ENCODE measurements around the gene DACH2. TPM values are rescaled to one million over a fixed set of nuclear protein-coding genes. Genes with fewer than 3 reads are reported as not detected.

DACH2 gene
- total and polyA plus RNA-seq, 9 of the 15 experiments (the other 6 are each of a cell fraction or from before 2014, with no cell fraction given), result not detected

DNA sequence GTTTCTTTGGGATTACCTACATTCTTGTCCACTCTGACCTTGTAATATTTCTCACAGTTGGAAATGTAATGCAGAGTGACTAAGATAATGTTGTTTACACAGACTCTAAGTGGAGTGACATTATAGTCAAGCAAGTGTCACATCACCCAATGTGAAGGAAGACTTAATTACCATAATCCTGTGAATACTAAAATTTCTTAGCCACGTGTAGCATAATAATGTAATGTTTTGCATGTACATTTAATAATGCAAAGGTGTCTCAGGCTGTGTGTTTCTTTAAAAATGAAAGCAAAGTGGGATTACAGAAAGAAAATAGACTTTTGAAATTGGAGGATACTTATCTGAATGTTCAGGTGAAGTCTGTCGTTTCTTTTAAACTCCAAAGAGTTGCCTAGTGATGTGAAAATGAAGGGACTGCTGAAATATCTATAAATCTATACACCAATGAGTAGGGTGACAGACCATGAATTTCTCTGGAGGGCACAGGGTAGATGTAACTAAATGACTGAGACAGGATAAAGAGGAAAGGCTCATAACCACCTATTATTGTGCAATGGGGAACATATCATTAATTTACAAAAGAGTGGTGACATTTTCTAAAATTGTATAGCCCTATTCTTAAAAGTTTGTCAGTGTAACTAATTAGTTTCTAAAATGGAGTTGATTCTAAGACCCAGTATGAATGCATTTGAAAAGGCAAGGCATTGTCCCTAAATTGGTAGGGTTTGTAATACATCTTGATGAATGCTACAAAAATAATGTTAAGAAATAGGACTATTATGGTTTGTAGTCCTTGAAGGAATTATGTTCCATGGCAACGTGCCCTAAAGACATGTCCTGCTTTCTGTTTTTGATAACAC, 235.7 kb downstream of the DACH2 start (continued):
- TF ChIP-seq CREM (IDR thresholded peaks at IDR 0.05; ENCODE audit: low read depth) (no peak), ZNF431 (CRISPR knock-in tag; IDR thresholded peaks at IDR 0.05) (no peak), XRCC3 (IDR thresholded peaks at IDR 0.05) (no peak), OTX1 (CRISPR knock-in tag; IDR thresholded peaks at IDR 0.05) (no peak), NONO (IDR thresholded peaks at IDR 0.05; ENCODE audit: low read depth in 2 of 2, low read length in 1 of 2) (no peak), ZNF134 (CRISPR knock-in tag; conservative IDR thresholded peaks at IDR 0.05) (no peak)
- TF ChIP-seq, protein P1, sequence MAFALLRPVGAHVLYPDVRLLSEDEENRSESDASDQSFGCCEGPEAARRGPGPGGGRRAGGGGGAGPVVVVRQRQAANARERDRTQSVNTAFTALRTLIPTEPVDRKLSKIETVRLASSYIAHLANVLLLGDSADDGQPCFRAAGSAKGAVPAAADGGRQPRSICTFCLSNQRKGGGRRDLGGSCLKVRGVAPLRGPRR (CRISPR knock-in tag; IDR thresholded peaks at IDR 0.05), result no peak

DNA sequence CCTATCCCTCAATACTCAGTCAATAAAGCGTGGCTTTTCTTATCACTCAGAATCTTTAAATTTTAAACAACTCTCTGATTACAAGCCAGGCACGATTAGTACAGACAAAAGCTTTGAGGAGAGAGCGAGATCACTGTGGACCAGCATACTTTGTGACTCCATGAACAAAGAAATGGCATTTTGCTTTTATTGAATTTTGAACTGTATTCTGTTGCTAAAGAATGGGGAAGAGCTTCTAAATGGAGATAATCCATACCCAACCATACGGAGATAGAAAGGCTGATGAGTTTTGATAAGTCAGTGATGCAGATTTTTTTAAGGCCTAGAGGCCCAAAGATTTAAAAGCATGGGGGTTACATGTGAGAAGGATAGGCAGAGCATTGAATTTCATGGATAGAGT, 259.1 kb downstream of the DACH2 start:
- Histone ChIP-seq H3K79me2 (ENCODE audit: control insufficient read depth, insufficient read depth, low read length) (no peaks in the 10 kb centered on the region), H3K4me3 (no peak overlapping the region), H2AFZ (ENCODE audit: low read depth, low read length) (no peak overlapping the region), H3K36me3 (ENCODE audit: control insufficient read depth, insufficient read depth, low read length) (no peaks in the 10 kb centered on the region), H3K4me2 (ENCODE audit: insufficient read depth, low read length) (no peak overlapping the region), H3K27me3 (ENCODE audit: control insufficient read depth in 2 of 2, insufficient read depth in 2 of 2, low read length in 2 of 2) (no peaks in the 10 kb centered on the region), H3K9me3 (replicated peaks; ENCODE audit: control insufficient read depth, insufficient read depth, low read depth, low read length) (no peaks in the 10 kb centered on the region), H3K27ac (ENCODE audit: extremely low read depth, low read depth, low read length) (no peak overlapping the region), H4K20me1 (replicated peaks; ENCODE audit: control insufficient read depth, insufficient read depth, low read length) (no peaks in the 10 kb centered on the region), H3K9ac (ENCODE audit: insufficient read depth in 1 of 2, low read depth in 2 of 2, low read length in 2 of 2) (no peak overlapping the region), H3K4me1 (replicated peaks in 1 of 2; ENCODE audit: control insufficient read depth in 2 of 2, insufficient read depth in 2 of 2, low read length in 2 of 2) (no peaks in the 10 kb centered on the region), H3K9me1 (ENCODE audit: control insufficient read depth, insufficient read depth, low read length) (no peaks in the 10 kb centered on the region)
- ChIA-PET POLR2A (no interaction called here), CTCF (ENCODE audit: low intra/inter-chr PET ratio) (no interaction called here)
- intact Hi-C loops (cut with micrococcal nuclease) (no loop called here), in situ Hi-C loops (cut with MboI) (no loop called here)
- ATAC-seq, result no peak
- DNase-seq (ENCODE audit: extremely low read depth in 1 of 4, low spot score in 3 of 4), result no peak
- FAIRE-seq, result no peak
- BruUV-seq (replicated peaks), result no TSS peak
- 0% methylated on average over 4 of the region's 4 CpGs for WGBS (ENCODE audit: insufficient coverage, low coverage, missing lambda C conversion rate)
- TF ChIP-seq, protein P2, sequence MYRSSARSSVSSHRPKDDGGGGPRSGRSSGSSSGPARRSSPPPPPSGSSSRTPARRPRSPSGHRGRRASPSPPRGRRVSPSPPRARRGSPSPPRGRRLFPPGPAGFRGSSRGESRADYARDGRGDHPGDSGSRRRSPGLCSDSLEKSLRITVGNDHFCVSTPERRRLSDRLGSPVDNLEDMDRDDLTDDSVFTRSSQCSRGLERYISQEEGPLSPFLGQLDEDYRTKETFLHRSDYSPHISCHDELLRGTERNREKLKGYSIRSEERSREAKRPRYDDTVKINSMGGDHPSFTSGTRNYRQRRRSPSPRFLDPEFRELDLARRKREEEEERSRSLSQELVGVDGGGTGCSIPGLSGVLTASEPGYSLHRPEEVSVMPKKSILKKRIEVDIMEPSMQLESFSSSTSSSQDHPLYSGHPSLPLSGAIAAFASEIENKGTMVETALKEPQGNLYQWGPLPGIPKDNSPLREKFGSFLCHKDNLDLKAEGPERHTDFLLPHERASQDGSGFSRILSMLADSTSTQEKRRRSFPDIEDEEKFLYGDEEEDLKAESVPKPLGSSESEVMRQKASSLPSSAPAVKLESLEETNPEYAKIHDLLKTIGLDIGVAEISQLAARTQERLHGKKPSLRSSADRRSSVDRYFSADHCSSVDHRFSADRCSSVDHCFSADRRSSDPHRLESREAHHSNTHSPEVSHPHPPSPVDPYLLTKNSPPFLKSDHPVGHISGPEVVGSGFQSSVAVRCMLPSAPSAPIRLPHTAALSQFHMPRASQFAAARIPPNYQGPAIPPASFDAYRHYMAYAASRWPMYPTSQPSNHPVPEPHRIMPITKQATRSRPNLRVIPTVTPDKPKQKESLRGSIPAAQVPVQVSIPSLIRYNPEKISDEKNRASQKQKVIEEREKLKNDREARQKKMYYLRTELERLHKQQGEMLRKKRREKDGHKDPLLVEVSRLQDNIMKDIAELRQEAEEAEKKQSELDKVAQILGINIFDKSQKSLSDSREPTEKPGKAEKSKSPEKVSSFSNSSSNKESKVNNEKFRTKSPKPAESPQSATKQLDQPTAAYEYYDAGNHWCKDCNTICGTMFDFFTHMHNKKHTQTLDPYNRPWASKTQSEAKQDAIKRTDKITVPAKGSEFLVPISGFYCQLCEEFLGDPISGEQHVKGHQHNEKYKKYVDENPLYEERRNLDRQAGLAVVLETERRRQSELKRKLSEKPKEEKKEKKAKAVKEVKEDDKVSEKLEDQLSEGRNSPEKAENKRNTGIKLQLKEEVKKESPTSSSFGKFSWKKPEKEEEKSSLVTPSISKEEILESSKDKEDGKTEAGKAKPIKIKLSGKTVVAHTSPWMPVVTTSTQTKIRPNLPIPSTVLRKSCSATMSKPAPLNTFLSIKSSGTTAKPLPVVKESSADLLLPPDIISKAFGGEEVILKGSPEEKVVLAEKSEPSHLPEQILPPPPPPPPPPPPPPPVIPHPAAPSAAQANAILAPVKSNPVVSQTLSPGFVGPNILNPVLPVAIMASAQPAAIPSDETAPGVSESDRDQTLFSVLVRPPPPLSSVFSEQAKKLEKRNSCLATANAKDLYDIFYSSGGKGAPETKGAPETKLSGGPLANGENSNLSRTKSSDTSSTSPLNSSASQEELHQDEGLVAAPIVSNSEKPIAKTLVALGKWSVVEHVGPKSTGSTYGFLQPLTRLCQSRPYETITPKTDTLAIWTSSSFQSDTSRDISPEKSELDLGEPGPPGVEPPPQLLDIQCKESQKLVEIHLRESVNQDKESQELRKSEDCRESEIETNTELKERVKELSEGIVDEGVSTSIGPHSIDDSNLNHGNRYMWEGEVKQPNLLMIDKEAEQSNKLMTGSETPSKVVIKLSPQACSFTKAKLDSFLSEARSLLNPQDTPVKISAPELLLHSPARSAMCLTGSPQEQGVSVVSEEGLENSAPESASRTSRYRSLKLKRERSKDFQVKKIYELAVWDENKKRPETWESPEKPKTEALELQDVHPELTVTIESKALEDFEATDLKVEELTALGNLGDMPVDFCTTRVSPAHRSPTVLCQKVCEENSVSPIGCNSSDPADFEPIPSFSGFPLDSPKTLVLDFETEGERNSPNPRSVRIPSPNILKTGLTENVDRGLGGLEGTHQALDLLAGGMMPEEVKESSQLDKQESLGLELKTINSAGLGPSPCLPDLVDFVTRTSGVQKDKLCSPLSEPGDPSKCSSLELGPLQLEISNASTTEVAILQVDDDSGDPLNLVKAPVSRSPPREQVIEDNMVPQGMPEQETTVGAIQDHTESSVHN (IDR thresholded peaks at IDR 0.05; ENCODE audit: borderline replicate concordance in 1 of 2, low read depth in 1 of 2), result no peak
- TF ChIP-seq NR4A1 (CRISPR knock-in tag; IDR thresholded peaks at IDR 0.05), result no peak
- TF ChIP-seq NR4A1 (tag; IDR thresholded peaks at IDR 0.05), result no peak

All from K562 (cell line).